PC-3 (cell line): ENCODE results near the gene ZFP14. TPM values are rescaled to one million over a fixed set of nuclear protein-coding genes. Genes with fewer than 3 reads are reported as not detected.

Source experiments
- ATAC-seq: fragments of 200-7000 bp; cut with Tn5 transposase; 2 replicates; pipeline ENCODE4 v1.9.1; 2020; ENCODE audit warnings: mild to moderate bottlenecking, moderate library complexity
- BruUV-seq: library from RNA; stranded (reverse); fragments of 400-500 nt; replicated peaks from 2 replicates; lab custom pipeline; 2021; lab: Mats Ljungman, UMichigan
- CTCF ChIA-PET: fragments of 300-600 bp; sonication (Branson Sonifier 250); formaldehyde crosslinking; loops from one replicate; lab custom pipeline; 2022; ENCODE audit warnings: antibody characterized with exemption; lab: Charles Lee
- POLR2A ChIA-PET: fragments of 300-600 bp; sonication (Branson Sonifier 250); formaldehyde crosslinking; loops from one replicate; lab custom pipeline; 2022; ENCODE audit warnings: antibody characterized with exemption; ENCODE audit not compliant: unreplicated experiment; lab: Charles Lee
- DNase-seq: peaks from one replicate; pipeline ENCODE4 v3.0.0-alpha.2; 2015
- H2AFZ ChIP-seq: fragments of 300-600 bp; sonication (generic); 2 replicates; pipeline ENCODE4 v1.6.0; 2016; ENCODE audit warnings: antibody characterized with exemption, low read length
- H3F3A ChIP-seq: fragments of 300-600 bp; sonication (generic); one replicate; pipeline ENCODE4 v1.6.0; 2017; ENCODE audit warnings: antibody characterized with exemption, low read length, control low read depth, mild to moderate bottlenecking; ENCODE audit not compliant: unreplicated experiment
- H3K27ac ChIP-seq: fragments of 300-600 bp; sonication (generic); 2 replicates; pipeline ENCODE4 v1.5.1; 2016; ENCODE audit warnings: mild to moderate bottlenecking, low read length
- H3K27me3 ChIP-seq: fragments of 300-600 bp; sonication (generic); 2 replicates; pipeline ENCODE4 v1.6.1; 2016; ENCODE audit warnings: low read length, mixed read lengths
- H3K36me3 ChIP-seq: fragments of 300-600 bp; sonication (generic); 2 replicates; pipeline ENCODE4 v1.6.1; 2016; ENCODE audit warnings: low read depth, mixed run types, low read length, mixed read lengths
- H3K4me1 ChIP-seq: fragments of 300-600 bp; sonication (generic); 2 replicates; pipeline ENCODE4 v1.5.1; 2016; ENCODE audit warnings: low read length; ENCODE audit not compliant: insufficient read depth
- H3K4me2 ChIP-seq: fragments of 300-600 bp; sonication (generic); 2 replicates; pipeline ENCODE4 v1.6.0; 2016; ENCODE audit warnings: low read length
- H3K4me3 ChIP-seq: fragments of 300-600 bp; sonication (generic); 2 replicates; pipeline ENCODE4 v1.5.1; 2016; ENCODE audit warnings: mild to moderate bottlenecking, low read length, mixed read lengths
- H3K79me2 ChIP-seq: fragments of 300-600 bp; sonication (generic); 2 replicates; pipeline ENCODE4 v1.6.1; 2017; ENCODE audit warnings: low read length, mixed read lengths
- H3K9ac ChIP-seq: fragments of 300-600 bp; sonication (generic); 2 replicates; pipeline ENCODE4 v1.6.0; 2016; ENCODE audit warnings: mild to moderate bottlenecking, low read length
- H3K9me2 ChIP-seq: fragments of 300-600 bp; sonication (generic); replicated peaks from 2 replicates; pipeline ENCODE4 v1.6.1; 2016; ENCODE audit warnings: mixed run types, low read length, mixed read lengths
- H3K9me3 ChIP-seq: fragments of 300-600 bp; sonication (generic); 2 replicates; pipeline ENCODE4 v1.6.1; 2016; ENCODE audit warnings: low read length, mixed read lengths
- H4K20me1 ChIP-seq: fragments of 300-600 bp; sonication (generic); 2 replicates; pipeline ENCODE4 v1.6.1; 2016; ENCODE audit warnings: low read length, mixed read lengths
- CTCF ChIP-seq: fragments of 300-600 bp; sonication (generic); conservative IDR thresholded peaks from 2 replicates; pipeline ENCODE4 v1.5.1; 2017; ENCODE audit warnings: antibody characterized with exemption, low read depth, mild to moderate bottlenecking, low read length
- EZH2 ChIP-seq: fragments of 300-600 bp; sonication (generic); IDR thresholded peaks from one replicate; pipeline ENCODE4 v1.6.1; 2017; ENCODE audit warnings: antibody characterized with exemption, mild to moderate bottlenecking, low read length; ENCODE audit not compliant: unreplicated experiment
- EZH2phosphoT487 ChIP-seq: fragments of 300-600 bp; sonication (generic); IDR thresholded peaks from 2 replicates; pipeline ENCODE4 v1.6.1; 2018; ENCODE audit warnings: mild to moderate bottlenecking, antibody characterized with exemption, low read length, borderline replicate concordance
- intact Hi-C: fragments of 100-400 bp; cut with micrococcal nuclease; formaldehyde crosslinking; loops from 2 replicates; pipeline ENCODE4 v1.9.0; 2023
- total RNA-seq: library from RNA; depleted of rRNA; stranded (reverse); fragments of >200 nt; gene quantifications from 2 replicates; pipeline ENCODE4 v1.2.3, GENCODE V29; 2014

ZFP14 gene
- total RNA-seq, 1 experiment from 2014 or later, result 0.73 TPM

- H3K4me3 ChIP-seq, result no peak overlapping the region
- peaks cover 13% of the 10 kb centered on the region; the same call in 1 of the 2 replicates for H3K36me3 ChIP-seq
- no peak for DNase-seq
- POLR2A ChIA-PET, result no interaction called here
- H3K79me2 ChIP-seq, result no peaks in the 10 kb centered on the region
- H3K9me3 ChIP-seq, result no peaks in the 10 kb centered on the region
- H2AFZ ChIP-seq, result no peak overlapping the region
- intact Hi-C loops, result no loop called here
- no peaks in the 10 kb centered on the region for H3F3A ChIP-seq
- BruUV-seq, result no TSS peak
- H3K9ac ChIP-seq, result no peak overlapping the region
- TF ChIP-seq EZH2, result no peak
- H3K9me2 ChIP-seq, result no peaks in the 10 kb centered on the region
- CTCF ChIA-PET, result no interaction called here
- no peak overlapping the region for H3K27ac ChIP-seq
- no peaks in the 10 kb centered on the region for H3K27me3 ChIP-seq
- ATAC-seq, result no peak
- H4K20me1 ChIP-seq, result no peaks in the 10 kb centered on the region
- H3K4me1 ChIP-seq, result no peaks in the 10 kb centered on the region
- H3K4me2 ChIP-seq, result no peak overlapping the region
Measured at GRCh38 chr19:36408101-36408500, 29.1 kb upstream of the ZFP14 start.

GRCh38 chr19:36404498-36404897, 25.5 kb upstream of the ZFP14 start:
- no peaks in the 10 kb centered on the region for H3F3A ChIP-seq
- H3K27ac ChIP-seq, result no peak overlapping the region
- H3K4me1 ChIP-seq, result no peaks in the 10 kb centered on the region
- H3K36me3 ChIP-seq, result peaks cover 13% of the 10 kb centered on the region; the same call in 1 of the 2 replicates
- H3K9ac ChIP-seq, result no peak overlapping the region
- H3K9me3 ChIP-seq, result no peaks in the 10 kb centered on the region
- ChIA-PET POLR2A (no interaction called here), CTCF (no interaction called here)
- BruUV-seq, result no TSS peak
- H3K27me3 ChIP-seq, result no peaks in the 10 kb centered on the region
- H3K79me2 ChIP-seq, result no peaks in the 10 kb centered on the region
- H3K4me3 ChIP-seq, result no peak overlapping the region
- ATAC-seq (no peak), DNase-seq (no peak)
- no peak overlapping the region for H3K4me2 ChIP-seq
- TF ChIP-seq EZH2phosphoT487, result no peak
- intact Hi-C loops, result no loop called here
- H4K20me1 ChIP-seq, result no peaks in the 10 kb centered on the region
- H3K9me2 ChIP-seq, result no peaks in the 10 kb centered on the region
- H2AFZ ChIP-seq, result no peak overlapping the region

GRCh38 chr19:36401475-36401874, 22.5 kb upstream of the ZFP14 start:
- TF ChIP-seq EZH2phosphoT487, result no peak
- no peak for TF ChIP-seq CTCF
- no peak for TF ChIP-seq EZH2
- Histone ChIP-seq H4K20me1 (no peaks in the 10 kb centered on the region), H3K9ac (no peak overlapping the region), H3K4me1 (no peaks in the 10 kb centered on the region), H2AFZ (no peak overlapping the region), H3K4me2 (no peak overlapping the region), H3K9me2 (no peaks in the 10 kb centered on the region), H3F3A (no peaks in the 10 kb centered on the region), H3K27ac (no peak overlapping the region), H3K27me3 (no peaks in the 10 kb centered on the region), H3K36me3 (peaks cover 8% of the 10 kb centered on the region; the same call in 1 of the 2 replicates), H3K9me3 (no peaks in the 10 kb centered on the region), H3K79me2 (no peaks in the 10 kb centered on the region), H3K4me3 (no peak overlapping the region)
- CTCF ChIA-PET, result no interaction called here
- intact Hi-C loops, result no loop called here
- no peak for ATAC-seq
- no TSS peak for BruUV-seq
- POLR2A ChIA-PET, result no interaction called here
- DNase-seq, result no peak

GRCh38 chr19:36398571-36398970, 19.6 kb upstream of the ZFP14 start:
- peaks cover 11% of the 10 kb centered on the region; the same call in 1 of the 2 replicates for H3K9me3 ChIP-seq
- H3K4me2 ChIP-seq, result no peak overlapping the region
- intact Hi-C loops, result no loop called here
- H3K4me3 ChIP-seq, result no peak overlapping the region
- no peaks in the 10 kb centered on the region for H4K20me1 ChIP-seq
- DNase-seq, result no peak
- H3K4me1 ChIP-seq, result no peaks in the 10 kb centered on the region
- no peaks in the 10 kb centered on the region for H3K27me3 ChIP-seq
- no TSS peak for BruUV-seq
- CTCF ChIA-PET, result no interaction called here
- no peak for TF ChIP-seq EZH2phosphoT487
- TF ChIP-seq CTCF, result no peak
- no peak for TF ChIP-seq EZH2
- no peak for ATAC-seq
- no peaks in the 10 kb centered on the region for H3K9me2 ChIP-seq
- H3K36me3 ChIP-seq, result peaks cover 10% of the 10 kb centered on the region; the same call in 1 of the 2 replicates
- no peaks in the 10 kb centered on the region for H3K79me2 ChIP-seq
- POLR2A ChIA-PET, result no interaction called here
- no peak overlapping the region for H3K9ac ChIP-seq
- H2AFZ ChIP-seq, result no peak overlapping the region
- H3F3A ChIP-seq, result no peaks in the 10 kb centered on the region
- H3K27ac ChIP-seq, result no peak overlapping the region
